Measurements from ENCODE around the gene SMIM45.
"Not testable (repeated sequence)": the region's sequence is repeated elsewhere in the genome, so short reads cannot be mapped to it uniquely, and the experiment has no call there.

SMIM45 gene

GRCh38 chr22:41935509-41935908 is 16.4 kb upstream of the SMIM45 start:
- DNase-seq, result no peak

GRCh38 chr22:41936894-41937169 is 15.1 kb upstream of the SMIM45 start:
- DNase-seq, result no peak

- DNase-seq, result peak; percentile 96
These were observed 11.7 kb upstream of the SMIM45 start for GRCh38 chr22:41939981-41940831.

GRCh38 chr22:41940832-41941765 is 10.9 kb upstream of the SMIM45 start:
- DNase-seq, result peak; percentile 90

GRCh38 chr22:41943661-41944209 is 8.2 kb upstream of the SMIM45 start:
- no peak for DNase-seq

GRCh38 chr22:41946629-41947423 is 5.1 kb upstream of the SMIM45 start, which contains the start of gene CENPM:
CENPM (minus strand) TSS chr22:41947152; CDS start chr22:41947076, 76 bp downstream.
- DNase-seq, result peak; percentile 98

- DNase-seq, result no peak
These were observed 4.4 kb upstream of the SMIM45 start for GRCh38 chr22:41947424-41948080.

GRCh38 chr22:41948142-41948541 is 3.8 kb upstream of the SMIM45 start:
- no peak for DNase-seq

- DNase-seq, result not testable (repeated sequence)
These were observed 3.0 kb upstream of the SMIM45 start for GRCh38 chr22:41948928-41949296.

- no peak for DNase-seq
These were observed 2.5 kb upstream of the SMIM45 start for GRCh38 chr22:41949297-41949965.

- DNase-seq, result no peak
These were observed 763 bp downstream of the SMIM45 start for GRCh38 chr22:41952713-41953112.

- DNase-seq, result no peak
These were observed 6.1 kb downstream of the SMIM45 start for GRCh38 chr22:41957941-41958556.

- DNase-seq, result no peak
These were observed 11.6 kb downstream of the SMIM45 start for GRCh38 chr22:41963453-41964111.

- DNase-seq, result no peak
These were observed 12.2 kb downstream of the SMIM45 start for GRCh38 chr22:41964112-41964491.

GRCh38 chr22:41966225-41966606 is 14.3 kb downstream of the SMIM45 start:
- DNase-seq, result no peak

GRCh38 chr22:41966607-41967240 is 14.8 kb downstream of the SMIM45 start:
- peak; percentile 66 for DNase-seq

GRCh38 chr22:41968601-41969000 is 16.7 kb downstream of the SMIM45 start:
- no peak for DNase-seq

- no peak for DNase-seq
These were observed 17.2 kb downstream of the SMIM45 start, which contains the start of gene SEPTIN3 for GRCh38 chr22:41969110-41969646. SEPTIN3 (plus strand) TSS chr22:41969443; CDS start chr22:41971493, 2,050 bp downstream.

GRCh38 chr22:41970601-41971000 is 18.7 kb downstream of the SMIM45 start:
- no peak for DNase-seq

GRCh38 chr22:41971431-41971830 is 19.5 kb downstream of the SMIM45 start:
- no peak for DNase-seq

Measured in activated CD4-positive, alpha-beta T cell treated with anti-CD3 and anti-CD28 coated beads, Interleukin-2, Interleukin-6, amounts not matched to agents 100 ng/mL and 50 ng/mL, durations not matched to agents 16 hours and 8 hours (primary cell).